ENCODE results near the gene ST3GAL4.

DNA sequence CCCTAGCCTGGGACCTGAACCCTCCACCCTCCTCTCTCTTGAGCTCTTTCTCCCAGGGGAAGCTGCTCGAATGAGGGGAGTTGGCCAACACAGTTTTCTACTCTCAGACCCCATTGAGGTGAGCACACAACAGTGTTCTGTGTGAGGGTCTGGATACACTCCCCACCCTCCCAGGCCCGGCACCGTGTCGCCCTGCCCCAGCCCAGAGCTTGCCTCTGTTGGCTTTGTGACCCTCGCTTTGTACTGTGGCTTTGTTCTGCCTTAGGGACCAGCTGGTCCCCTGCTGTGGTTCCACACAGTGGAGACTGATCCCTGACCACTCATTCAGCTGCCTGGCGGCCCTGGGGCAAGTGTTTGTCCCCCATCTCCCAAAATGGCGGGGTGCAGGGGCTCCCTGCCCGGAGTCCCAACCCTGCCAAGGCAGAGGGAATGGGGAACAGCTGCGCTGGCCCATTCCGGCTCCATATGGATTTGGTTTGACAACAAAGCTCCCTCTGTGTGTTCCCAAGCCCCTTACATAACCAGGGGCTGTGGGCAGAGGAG is 8.3 kb downstream of the ST3GAL4 start:
- TF ChIP-seq POLR2A (IDR thresholded peaks at IDR 0.05) = no peak
- TF ChIP-seq, protein P1, sequence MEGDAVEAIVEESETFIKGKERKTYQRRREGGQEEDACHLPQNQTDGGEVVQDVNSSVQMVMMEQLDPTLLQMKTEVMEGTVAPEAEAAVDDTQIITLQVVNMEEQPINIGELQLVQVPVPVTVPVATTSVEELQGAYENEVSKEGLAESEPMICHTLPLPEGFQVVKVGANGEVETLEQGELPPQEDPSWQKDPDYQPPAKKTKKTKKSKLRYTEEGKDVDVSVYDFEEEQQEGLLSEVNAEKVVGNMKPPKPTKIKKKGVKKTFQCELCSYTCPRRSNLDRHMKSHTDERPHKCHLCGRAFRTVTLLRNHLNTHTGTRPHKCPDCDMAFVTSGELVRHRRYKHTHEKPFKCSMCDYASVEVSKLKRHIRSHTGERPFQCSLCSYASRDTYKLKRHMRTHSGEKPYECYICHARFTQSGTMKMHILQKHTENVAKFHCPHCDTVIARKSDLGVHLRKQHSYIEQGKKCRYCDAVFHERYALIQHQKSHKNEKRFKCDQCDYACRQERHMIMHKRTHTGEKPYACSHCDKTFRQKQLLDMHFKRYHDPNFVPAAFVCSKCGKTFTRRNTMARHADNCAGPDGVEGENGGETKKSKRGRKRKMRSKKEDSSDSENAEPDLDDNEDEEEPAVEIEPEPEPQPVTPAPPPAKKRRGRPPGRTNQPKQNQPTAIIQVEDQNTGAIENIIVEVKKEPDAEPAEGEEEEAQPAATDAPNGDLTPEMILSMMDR (IDR thresholded peaks at IDR 0.05) = no peak
